Testis (tissue), 2 donors: ENCODE measurements around the gene NFKB1.

Experiments
- POLR2A ChIP-seq: fragments of 450-650 bp; IDR thresholded peaks from one replicate; pipeline ENCODE4 v1.6.1; 2017; ENCODE audit warnings: antibody characterized with exemption, mild to moderate bottlenecking, moderate library complexity
- TF ChIP-seq, protein P1 (sequence below), 3 experiments: fragments of 450-650 bp in 2 of 3; fragments of 200-600 bp in 1 of 3; sonication (generic) in 1 of 3; IDR thresholded peaks; one replicate each; pipeline ENCODE4 v1.5.1; 2016 to 2019; ENCODE audit warnings: antibody characterized with exemption in 3 of 3, mild to moderate bottlenecking in 2 of 3, moderate library complexity in 1 of 3

DNA sequence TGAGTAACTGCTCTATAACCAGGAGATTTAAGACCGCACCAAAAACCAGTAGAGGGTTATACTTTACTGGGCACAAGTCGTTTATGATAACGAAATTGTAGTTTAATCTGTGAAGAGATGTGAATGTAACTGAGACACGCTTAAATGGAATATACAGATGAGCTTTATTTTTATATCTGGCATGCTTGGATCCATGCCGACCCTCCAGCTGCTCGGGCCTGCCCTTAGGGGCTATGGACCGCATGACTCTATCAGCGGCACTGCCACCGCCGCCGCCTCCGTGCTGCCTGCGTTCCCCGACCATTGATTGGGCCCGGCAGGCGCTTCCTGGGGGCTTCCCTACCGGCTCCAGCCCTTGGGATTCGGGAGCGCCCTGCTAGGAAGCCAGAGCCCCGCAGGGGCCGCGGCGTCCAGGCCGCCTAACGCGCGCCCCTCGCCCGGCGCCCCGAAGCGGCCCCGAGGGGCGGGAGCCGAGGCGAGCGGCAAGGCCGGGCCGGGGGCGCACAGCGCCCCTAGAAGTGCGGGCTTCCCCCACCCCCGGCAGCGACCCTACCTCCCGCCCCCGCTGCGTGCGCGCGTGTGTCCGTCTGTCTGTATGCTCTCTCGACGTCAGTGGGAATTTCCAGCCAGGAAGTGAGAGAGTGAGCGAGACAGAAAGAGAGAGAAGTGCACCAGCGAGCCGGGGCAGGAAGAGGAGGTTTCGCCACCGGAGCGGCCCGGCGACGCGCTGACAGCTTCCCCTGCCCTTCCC lies at the start of gene NFKB1:
- TF ChIP-seq POLR2A = no peak
- TF ChIP-seq, protein P1, sequence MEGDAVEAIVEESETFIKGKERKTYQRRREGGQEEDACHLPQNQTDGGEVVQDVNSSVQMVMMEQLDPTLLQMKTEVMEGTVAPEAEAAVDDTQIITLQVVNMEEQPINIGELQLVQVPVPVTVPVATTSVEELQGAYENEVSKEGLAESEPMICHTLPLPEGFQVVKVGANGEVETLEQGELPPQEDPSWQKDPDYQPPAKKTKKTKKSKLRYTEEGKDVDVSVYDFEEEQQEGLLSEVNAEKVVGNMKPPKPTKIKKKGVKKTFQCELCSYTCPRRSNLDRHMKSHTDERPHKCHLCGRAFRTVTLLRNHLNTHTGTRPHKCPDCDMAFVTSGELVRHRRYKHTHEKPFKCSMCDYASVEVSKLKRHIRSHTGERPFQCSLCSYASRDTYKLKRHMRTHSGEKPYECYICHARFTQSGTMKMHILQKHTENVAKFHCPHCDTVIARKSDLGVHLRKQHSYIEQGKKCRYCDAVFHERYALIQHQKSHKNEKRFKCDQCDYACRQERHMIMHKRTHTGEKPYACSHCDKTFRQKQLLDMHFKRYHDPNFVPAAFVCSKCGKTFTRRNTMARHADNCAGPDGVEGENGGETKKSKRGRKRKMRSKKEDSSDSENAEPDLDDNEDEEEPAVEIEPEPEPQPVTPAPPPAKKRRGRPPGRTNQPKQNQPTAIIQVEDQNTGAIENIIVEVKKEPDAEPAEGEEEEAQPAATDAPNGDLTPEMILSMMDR (IDR thresholded peaks at IDR 0.05) = no peak
